ENCODE data around the gene FAM20A. TPM values are rescaled to one million over a fixed set of nuclear protein-coding genes. Genes with fewer than 3 reads are reported as not detected.

Gene FAM20A
- total and polyA plus RNA-seq, 4 donors = 14.9 to 72.0 (median 58.6) TPM

DNA sequence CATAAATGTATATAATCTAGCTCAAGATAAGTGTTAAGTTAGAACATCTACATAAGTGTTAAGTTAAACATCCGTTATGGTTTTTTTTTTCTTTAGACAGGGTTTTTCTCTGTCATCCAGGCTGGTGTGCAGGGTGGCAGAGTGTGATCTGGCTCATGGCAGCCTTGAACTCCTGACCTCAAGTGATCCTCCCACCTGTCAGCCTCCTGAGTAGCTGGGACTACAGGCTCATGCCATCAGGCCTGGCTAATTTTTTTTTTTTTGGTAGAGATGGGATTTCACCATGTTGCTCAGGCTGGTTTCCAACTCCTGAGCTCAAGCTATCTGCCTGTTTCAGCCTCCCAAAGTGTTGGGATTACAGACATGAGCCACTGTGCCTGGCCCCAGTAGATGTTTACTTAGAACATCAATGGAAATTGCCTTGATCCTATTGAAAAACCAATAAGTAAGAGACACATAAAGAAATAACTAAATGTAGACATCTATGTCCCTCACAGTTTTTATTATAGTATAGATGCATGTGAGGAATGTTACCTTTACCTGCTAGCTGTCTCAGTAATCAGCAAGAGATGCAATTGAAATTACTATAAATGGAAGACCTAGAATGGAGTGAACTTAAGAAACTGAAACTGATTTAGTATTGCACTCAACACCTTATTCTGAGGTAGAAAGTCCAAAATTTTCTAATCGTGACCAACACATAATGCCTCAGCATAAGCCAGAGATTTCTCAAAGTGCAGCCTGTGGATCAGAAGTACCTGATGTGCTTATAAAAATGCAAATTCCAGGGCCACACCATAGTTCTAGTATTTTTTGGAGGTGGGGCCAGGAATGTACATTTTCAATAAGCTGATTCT lies 5.5 kb upstream of the FAM20A start:
- Histone ChIP-seq H3K27me3 (ENCODE audit: control insufficient read depth in 4 of 4, insufficient read depth in 4 of 4, low read length in 3 of 4) (no peaks in the 10 kb centered on the region), H3K27ac (ENCODE audit: low read depth in 1 of 2, low read length in 2 of 2) (peak overlapping the region; percentile 46 to 69), H3K36me3 (ENCODE audit: control insufficient read depth in 4 of 4, insufficient read depth in 3 of 4, low read depth in 1 of 4, low read length in 3 of 4) (peaks cover 0 to 3% (median 0%) of the 10 kb centered on the region in 4 donors), H3K9me3 (ENCODE audit: control insufficient read depth in 4 of 4, low read length in 3 of 4) (peaks cover 0 to 15% (median 2%) of the 10 kb centered on the region in 4 donors), H3K9ac (ENCODE audit: low read depth in 1 of 2, low read length in 2 of 2) (no peak overlapping the region), H3K4me1 (ENCODE audit: control insufficient read depth in 4 of 4, insufficient read depth in 4 of 4, low read length in 3 of 4) (peaks cover 9 to 38% (median 18%) of the 10 kb centered on the region in 4 donors), H3K4me3 (ENCODE audit: low read depth in 1 of 3, low read length in 3 of 3) (no peak overlapping the region)
- TF ChIP-seq RXRA (IDR thresholded peaks at IDR 0.05) (peak; percentile 78 to 90), FOXA2 (IDR thresholded peaks at IDR 0.05) (peak; percentile 80), YY1 (IDR thresholded peaks at IDR 0.05) (peak; percentile 48), HNF4A (conservative IDR thresholded peaks at IDR 0.05) (peak; percentile 45 to 63), RAD21 (IDR thresholded peaks at IDR 0.05) (peak; percentile 36 to 43), FOXA1 (IDR thresholded peaks at IDR 0.05) (peak; percentile 37), HNF4G (IDR thresholded peaks at IDR 0.05) (peak; percentile 33), SP1 (IDR thresholded peaks at IDR 0.05) (peak; percentile 65), EGR1 (IDR thresholded peaks at IDR 0.05; ENCODE audit: low read depth in 2 of 2) (no peak), TAF1 (conservative IDR thresholded peaks at IDR 0.05) (no peak), GABPA (IDR thresholded peaks at IDR 0.05 in 1 of 2, conservative IDR thresholded peaks at IDR 0.05 in 1 of 2) (no peak), NR2F2 (IDR thresholded peaks at IDR 0.05) (peak; percentile 73), JUND (IDR thresholded peaks at IDR 0.05) (peak in 1 of 2 donors; percentile 29)
- TF ChIP-seq, protein P1, sequence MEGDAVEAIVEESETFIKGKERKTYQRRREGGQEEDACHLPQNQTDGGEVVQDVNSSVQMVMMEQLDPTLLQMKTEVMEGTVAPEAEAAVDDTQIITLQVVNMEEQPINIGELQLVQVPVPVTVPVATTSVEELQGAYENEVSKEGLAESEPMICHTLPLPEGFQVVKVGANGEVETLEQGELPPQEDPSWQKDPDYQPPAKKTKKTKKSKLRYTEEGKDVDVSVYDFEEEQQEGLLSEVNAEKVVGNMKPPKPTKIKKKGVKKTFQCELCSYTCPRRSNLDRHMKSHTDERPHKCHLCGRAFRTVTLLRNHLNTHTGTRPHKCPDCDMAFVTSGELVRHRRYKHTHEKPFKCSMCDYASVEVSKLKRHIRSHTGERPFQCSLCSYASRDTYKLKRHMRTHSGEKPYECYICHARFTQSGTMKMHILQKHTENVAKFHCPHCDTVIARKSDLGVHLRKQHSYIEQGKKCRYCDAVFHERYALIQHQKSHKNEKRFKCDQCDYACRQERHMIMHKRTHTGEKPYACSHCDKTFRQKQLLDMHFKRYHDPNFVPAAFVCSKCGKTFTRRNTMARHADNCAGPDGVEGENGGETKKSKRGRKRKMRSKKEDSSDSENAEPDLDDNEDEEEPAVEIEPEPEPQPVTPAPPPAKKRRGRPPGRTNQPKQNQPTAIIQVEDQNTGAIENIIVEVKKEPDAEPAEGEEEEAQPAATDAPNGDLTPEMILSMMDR (IDR thresholded peaks at IDR 0.05; ENCODE audit: low read depth, low read length, missing input control) = no peak
- TF ChIP-seq, protein P2, sequence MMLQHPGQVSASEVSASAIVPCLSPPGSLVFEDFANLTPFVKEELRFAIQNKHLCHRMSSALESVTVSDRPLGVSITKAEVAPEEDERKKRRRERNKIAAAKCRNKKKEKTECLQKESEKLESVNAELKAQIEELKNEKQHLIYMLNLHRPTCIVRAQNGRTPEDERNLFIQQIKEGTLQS (IDR thresholded peaks at IDR 0.05) = no peak
- TF ChIP-seq, protein P3, sequence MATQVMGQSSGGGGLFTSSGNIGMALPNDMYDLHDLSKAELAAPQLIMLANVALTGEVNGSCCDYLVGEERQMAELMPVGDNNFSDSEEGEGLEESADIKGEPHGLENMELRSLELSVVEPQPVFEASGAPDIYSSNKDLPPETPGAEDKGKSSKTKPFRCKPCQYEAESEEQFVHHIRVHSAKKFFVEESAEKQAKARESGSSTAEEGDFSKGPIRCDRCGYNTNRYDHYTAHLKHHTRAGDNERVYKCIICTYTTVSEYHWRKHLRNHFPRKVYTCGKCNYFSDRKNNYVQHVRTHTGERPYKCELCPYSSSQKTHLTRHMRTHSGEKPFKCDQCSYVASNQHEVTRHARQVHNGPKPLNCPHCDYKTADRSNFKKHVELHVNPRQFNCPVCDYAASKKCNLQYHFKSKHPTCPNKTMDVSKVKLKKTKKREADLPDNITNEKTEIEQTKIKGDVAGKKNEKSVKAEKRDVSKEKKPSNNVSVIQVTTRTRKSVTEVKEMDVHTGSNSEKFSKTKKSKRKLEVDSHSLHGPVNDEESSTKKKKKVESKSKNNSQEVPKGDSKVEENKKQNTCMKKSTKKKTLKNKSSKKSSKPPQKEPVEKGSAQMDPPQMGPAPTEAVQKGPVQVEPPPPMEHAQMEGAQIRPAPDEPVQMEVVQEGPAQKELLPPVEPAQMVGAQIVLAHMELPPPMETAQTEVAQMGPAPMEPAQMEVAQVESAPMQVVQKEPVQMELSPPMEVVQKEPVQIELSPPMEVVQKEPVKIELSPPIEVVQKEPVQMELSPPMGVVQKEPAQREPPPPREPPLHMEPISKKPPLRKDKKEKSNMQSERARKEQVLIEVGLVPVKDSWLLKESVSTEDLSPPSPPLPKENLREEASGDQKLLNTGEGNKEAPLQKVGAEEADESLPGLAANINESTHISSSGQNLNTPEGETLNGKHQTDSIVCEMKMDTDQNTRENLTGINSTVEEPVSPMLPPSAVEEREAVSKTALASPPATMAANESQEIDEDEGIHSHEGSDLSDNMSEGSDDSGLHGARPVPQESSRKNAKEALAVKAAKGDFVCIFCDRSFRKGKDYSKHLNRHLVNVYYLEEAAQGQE (IDR thresholded peaks at IDR 0.05) = no peak
- TF ChIP-seq, protein P4, sequence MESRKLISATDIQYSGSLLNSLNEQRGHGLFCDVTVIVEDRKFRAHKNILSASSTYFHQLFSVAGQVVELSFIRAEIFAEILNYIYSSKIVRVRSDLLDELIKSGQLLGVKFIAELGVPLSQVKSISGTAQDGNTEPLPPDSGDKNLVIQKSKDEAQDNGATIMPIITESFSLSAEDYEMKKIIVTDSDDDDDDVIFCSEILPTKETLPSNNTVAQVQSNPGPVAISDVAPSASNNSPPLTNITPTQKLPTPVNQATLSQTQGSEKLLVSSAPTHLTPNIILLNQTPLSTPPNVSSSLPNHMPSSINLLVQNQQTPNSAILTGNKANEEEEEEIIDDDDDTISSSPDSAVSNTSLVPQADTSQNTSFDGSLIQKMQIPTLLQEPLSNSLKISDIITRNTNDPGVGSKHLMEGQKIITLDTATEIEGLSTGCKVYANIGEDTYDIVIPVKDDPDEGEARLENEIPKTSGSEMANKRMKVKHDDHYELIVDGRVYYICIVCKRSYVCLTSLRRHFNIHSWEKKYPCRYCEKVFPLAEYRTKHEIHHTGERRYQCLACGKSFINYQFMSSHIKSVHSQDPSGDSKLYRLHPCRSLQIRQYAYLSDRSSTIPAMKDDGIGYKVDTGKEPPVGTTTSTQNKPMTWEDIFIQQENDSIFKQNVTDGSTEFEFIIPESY (IDR thresholded peaks at IDR 0.05) = peak; percentile 31
- TF ChIP-seq, protein P5, sequence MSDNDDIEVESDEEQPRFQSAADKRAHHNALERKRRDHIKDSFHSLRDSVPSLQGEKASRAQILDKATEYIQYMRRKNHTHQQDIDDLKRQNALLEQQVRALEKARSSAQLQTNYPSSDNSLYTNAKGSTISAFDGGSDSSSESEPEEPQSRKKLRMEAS (IDR thresholded peaks at IDR 0.05) = peak; percentile 38
- whole genome bisulfite sequencing = 34% methylated on average over 2 of the region's 2 CpGs
- DNase-seq (ENCODE audit: low spot score) = no peak
